ENCODE results near the gene CRYGC. TPM values are rescaled to one million over a fixed set of nuclear protein-coding genes. Genes with fewer than 3 reads are reported as not detected.
"Not testable (repeated sequence)": the region's sequence is repeated elsewhere in the genome, so short reads cannot be mapped to it uniquely, and the experiment has no call there.

Gene CRYGC
- polyA plus RNA-seq, 3 donors: not detected

DNA sequence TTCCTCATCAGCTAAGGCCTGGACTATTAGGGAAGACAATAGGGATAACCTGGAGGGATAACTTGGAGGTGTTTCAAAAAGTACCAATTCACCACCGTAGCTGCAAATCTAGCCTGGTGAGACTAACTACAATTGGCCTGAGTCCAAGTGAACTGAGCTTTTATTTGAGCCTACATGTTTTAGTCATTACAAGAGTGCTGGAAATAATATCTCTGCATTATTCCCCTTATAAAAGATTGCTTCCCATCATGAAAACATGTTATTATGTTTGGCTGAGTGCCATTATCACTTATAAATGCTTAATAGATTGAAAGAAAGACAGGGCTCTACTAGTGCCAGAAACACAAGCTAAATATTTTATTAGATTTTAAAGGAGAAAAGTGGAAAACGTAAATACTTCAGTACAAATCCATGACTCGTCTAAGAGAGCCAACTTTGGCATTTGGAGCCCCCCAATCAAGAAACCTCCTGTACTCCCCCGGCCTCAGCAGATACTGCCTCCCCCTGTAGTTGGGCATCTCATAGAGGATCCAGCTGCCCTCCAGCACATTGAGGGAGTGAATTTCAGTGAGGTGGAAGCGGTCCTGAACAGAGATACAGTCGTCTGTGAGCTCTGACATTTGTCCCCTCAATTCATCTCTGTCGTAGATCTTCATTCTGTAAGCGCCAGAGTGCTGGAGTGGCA lies 12.8 kb upstream of the CRYGC start:
- WGBS, 3 donors: 48 to 58% (median 50%) methylated on average over 8 of the region's 8 CpGs
- no peak overlapping the region for H3K27ac ChIP-seq (ENCODE audit: low read depth, low read length)

DNA sequence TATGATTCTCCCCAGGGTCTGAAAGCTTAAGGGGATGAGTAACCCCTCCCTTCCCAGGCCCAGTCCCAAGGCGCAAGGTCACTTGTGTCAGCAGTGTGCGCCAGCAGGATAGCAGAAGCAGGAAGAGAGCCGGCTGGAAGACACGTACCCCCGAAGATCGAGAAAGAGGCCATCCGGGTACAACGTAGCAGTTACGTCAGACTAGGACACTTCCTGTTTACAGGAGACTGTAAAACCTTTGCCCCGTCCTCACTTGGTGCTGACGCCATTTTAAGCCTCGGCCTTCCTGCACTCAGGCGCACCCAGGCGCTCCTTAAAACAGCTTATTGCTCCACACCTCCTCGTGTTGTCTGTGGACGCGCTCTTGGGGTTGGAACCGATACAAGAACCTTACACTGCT lies 9.8 kb upstream of the CRYGC start:
- 78 to 88% (median 83%) methylated on average over 18 of the region's 18 CpGs for WGBS, 3 donors
- H3K27ac ChIP-seq (ENCODE audit: low read depth, low read length): no peak overlapping the region

DNA sequence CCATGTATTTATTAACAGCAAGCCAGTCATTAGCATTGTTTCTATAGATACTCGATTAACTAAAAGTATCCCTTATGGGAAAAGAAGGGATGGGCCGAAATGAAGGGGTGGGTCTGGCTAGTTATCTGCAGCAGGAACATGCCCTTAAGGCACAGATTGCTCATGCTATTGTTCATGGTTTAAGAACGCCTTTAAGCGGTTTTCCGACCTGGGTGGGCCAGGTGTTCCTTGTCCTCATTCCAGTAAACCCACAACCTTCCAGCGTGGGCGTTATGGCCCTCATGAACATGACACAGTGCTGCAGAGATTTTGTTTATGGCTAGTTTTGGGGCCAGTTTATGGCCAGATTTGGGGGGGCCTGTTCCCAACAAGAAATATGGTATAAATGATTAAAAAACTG lies 8.7 kb upstream of the CRYGC start:
- not testable (repeated sequence) for H3K27ac ChIP-seq (ENCODE audit: low read depth, low read length)
- 94 to 100% (median 96%) methylated on average over 7 of the region's 7 CpGs for WGBS, 3 donors

DNA sequence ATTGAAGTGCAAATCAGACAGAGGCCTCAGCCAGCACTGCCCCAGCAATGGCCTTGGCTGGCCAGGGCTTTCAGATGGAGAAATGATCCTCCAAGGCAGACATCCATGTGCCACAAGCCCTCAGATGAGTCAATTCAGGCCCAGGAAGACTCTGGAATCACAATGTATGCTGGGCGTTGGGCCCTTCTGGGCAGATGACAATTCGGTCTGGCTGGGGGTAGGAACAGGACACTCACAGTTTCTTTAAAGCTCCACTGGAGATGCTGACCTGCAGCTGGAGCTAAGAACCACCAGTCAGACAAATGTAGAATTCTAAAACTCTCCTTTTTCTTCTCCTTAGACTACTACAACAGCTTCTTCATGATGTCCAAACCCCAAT lies 7.1 kb upstream of the CRYGC start:
- 90 to 100% (median 90%) methylated on average over 2 of the region's 2 CpGs for WGBS, 3 donors
- H3K27ac ChIP-seq (ENCODE audit: low read depth, low read length): no peak overlapping the region

DNA sequence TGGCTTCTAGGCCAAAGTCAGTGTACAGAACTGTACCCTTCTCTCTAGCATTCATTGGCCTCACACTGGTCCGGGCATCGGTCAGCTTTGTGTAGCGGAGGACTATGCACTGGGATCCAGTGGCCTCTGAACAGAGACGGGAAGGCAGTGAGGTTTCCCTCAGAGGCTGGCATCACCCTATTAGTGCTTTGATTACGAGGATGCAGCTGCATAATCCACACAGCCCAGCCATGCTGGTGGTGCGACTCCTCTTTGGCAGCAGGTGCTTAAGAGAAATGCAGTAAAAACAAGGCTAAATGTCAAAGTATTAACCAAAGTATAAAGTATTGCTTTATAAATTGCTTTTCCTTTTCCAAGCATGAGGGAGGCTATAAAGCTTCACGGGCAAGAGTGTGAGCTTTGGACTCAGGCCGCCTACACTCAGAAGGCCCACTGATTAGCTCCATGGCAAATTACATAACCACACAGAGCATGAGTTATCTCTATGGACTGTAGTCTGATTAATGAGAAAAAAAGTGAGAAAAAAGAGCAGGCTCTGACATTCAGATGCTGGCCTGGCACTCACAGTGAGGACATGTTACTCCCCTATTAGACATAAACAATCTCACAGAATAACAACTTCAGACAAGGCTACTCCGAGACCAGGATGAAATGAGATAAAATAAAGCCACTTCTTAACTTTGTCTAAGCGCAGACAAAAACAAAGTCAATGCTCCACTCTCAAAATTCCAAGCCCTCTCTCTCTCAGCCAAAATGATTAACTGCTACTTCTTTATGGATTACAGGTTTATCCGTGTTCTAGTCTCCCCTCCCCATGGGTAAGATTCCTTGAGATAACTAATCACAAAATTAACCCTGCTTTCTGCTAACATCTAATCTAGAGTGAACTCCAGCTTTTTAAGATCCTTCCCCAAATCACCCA lies 6.4 kb upstream of the CRYGC start:
- WGBS, 3 donors: 64 to 78% (median 75%) methylated on average over 11 of the region's 11 CpGs
- no peak overlapping the region for H3K27ac ChIP-seq (ENCODE audit: low read depth, low read length)

DNA sequence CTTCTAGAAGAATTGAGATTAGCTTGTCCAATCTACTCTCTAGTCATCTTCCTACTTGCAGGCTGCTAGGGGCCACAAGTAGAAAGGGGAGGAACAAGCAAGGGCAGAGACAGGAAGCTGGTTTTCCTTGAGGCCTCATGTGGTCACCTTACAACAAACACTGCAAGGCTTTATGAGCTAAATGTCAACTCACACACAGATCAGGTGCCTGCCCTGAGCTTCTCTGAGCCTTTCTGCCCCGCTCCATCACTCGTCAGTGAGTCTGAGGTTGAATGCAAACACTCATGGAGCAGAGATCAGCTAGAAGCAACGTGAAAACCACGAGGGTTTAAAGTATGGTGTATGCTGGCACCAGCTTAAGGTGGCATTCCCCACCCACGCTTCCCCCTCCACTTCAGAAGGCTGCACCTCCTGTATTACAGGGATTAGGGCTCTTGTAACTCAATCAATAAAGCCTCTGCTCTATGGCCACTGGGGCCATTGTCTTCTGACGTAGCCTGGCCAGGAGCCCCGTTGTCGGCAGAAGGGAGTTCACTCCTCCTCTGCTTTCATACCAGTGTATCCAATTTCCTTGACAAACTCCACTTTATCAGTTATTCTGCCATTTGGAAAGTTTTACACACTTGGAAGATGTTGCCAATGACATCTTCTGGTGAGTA lies 5.4 kb upstream of the CRYGC start:
- H3K27ac ChIP-seq (ENCODE audit: low read depth, low read length): no peak overlapping the region
- 33 to 52% (median 34%) methylated on average over 7 to 8 of the region's 8 CpGs for WGBS, 3 donors

DNA sequence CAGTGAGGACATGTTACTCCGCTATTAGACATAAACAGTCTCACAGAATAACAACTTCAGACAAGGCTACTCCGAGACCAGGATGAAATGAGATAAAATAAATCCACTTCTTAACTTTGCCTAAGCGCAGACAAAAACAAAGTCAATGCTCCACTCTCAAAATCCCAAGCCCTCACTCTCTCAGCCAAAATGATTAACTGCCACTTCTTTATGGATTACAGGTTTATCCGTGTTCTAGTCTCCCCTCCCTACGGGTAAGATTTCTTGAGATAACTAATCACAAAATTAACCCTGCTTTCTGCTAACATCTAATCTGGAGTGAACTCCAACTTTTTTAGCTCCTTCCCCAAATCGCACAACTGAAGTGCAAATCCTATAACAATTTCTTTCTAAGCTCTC lies 1.1 kb upstream of the CRYGC start:
- H3K27ac ChIP-seq (ENCODE audit: low read depth, low read length): no peak overlapping the region
- 48 to 78% (median 69%) methylated on average over 6 of the region's 6 CpGs for WGBS, 3 donors

DNA sequence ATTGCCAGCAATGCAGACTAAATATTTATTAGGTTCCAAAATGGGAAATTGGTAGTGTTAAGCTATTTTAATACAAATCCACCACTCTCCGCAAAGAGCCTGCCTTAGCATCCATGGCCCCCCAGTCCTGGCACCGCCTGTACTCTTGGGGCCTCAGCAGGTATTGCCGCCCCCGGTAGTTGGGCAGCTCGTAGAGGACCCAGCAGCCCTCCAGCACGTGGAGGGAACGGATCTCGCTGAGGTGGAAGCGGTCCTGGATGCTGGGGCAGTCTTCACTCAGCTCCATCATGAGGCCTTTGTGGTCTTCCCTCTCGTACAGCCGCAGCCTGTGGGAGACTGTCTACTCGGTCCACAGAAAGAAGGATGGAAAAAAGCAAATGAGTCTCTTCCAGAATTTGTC lies 1.5 kb downstream of the CRYGC start:
- 94 to 96% (median 95%) methylated on average over 12 of the region's 12 CpGs for WGBS, 3 donors
- no peak overlapping the region for H3K27ac ChIP-seq (ENCODE audit: low read depth, low read length)

DNA sequence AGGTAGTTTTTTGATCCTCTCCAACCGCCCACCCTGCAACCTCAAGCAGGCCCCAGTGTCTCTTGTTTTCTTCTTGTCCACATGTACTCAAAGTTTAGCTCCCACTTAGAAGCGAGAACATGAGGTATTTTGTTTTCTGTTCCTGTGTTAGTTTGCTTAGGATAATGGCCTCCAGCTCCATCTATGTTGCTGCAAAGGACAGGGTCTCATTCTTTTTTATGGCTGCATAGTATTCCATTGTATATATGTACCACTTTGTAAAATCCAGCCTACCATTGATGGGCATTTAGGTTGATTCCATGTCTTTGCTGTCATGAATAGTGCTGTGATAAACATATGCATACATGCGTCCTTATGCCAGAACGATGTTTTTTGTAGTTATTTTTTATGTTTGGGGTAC lies 2.5 kb downstream of the CRYGC start:
- H3K27ac ChIP-seq (ENCODE audit: low read depth, low read length): no peak overlapping the region
- 91 to 96% (median 95%) methylated on average over 4 of the region's 4 CpGs for WGBS, 3 donors

DNA sequence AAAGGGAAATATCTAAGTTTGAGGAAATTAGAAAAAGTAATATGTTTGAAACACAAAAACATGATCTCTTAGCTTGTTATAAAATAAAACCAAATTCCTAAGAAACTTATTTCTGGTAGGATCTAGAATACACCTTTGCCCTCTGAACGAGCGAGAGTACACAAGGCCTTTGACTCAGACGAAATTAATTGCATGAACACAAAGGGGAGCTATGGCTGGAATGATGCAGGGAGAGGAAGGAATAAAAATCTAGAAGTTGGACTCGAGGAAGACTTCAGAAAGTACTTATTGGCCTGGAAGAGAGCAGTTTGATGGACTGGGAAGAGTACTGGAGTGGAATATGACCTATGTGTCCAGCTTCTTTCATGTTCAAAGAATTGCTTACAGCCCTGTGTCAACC lies 4.4 kb downstream of the CRYGC start:
- WGBS, 3 donors: 72 to 87% (median 83%) methylated on average over 4 of the region's 4 CpGs
- H3K27ac ChIP-seq (ENCODE audit: low read depth, low read length): no peak overlapping the region

DNA sequence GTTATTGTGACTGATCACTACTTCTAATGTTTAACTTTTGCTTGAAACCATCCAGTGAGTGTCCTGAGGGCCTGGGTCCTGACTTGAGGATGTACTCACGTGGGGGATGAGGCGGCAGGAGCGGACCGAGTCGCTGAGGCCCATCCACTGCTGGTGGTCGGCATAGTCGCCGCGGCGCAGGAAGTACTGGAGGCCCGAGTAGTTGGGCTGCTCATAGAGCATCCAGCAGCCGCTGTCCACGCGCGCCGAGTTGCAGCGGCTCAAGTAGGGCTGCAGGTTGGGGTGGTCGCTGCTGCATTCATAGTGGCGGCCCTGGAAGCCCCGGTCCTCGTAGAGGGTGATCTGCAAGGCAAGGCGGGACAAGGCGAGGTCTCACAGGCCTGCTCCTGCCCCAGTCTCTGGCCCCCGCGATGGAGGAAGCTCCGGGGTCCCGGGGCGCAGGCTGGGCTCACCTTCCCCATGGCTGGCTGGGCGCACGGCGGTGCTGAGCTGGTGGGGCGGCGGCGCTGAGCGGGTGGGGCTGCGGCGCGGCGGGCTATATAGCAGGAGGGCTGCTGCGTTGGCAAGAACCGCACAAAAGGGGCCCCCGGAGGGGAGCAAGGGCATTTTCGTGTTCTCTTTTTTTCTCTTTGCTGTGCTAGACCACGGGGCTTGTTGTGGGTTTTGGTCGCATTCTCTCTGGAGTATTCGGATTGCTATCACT lies 5.5 kb downstream of the CRYGC start, which contains the start of gene CRYGD:
CRYGD (minus strand) TSS at position 512 of the 703 bp plus-strand sequence; CDS start at position 461, 51 bp downstream.
- WGBS, 3 donors: 4 to 18% (median 7%) methylated on average over 43 to 46 of the region's 46 CpGs
- H3K27ac ChIP-seq (ENCODE audit: low read depth, low read length): not testable (repeated sequence)

DNA sequence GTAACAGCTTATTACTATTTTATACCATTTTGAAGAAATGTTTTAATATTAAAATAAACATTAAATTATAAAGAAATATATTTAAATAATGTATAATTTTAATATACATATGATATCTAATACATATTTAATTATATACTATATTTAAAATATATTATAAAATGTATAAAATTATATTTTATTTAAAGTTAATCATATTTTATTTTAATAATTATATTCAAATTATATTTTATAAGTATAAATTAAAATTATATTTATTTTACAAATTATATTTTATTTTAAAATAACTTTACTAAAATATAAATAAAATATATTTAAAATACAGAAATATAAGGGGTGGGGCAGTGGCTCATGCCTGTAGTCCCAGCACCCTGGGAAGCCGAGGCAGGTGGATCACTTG lies 7.4 kb downstream of the CRYGC start:
- WGBS, 3 donors: 95 to 97% (median 97%) methylated on average over 1 of the region's 1 CpG
- H3K27ac ChIP-seq (ENCODE audit: low read depth, low read length): no peak overlapping the region

DNA sequence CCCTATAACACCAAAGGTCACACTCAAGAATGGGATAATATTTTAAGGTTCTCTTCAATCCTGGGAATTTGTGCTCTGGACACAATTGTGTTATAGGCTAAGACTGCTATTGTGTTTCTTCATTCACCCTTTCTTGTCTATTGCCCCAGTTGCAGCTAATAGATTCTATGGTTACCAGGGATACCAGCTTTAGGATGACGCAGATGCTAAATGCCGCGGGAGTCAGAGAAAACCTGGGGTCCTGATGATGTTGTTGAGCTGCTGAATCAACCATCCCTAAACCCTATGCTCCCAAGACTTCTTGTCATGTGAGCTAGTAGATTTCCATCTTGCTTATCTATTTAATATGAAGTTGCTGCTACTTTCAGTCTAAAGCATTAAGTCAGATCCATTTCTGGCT lies 10.7 kb downstream of the CRYGC start:
- no peak overlapping the region for H3K27ac ChIP-seq (ENCODE audit: low read depth, low read length)
- 96 to 98% (median 96%) methylated on average over 3 of the region's 3 CpGs for WGBS, 3 donors

DNA sequence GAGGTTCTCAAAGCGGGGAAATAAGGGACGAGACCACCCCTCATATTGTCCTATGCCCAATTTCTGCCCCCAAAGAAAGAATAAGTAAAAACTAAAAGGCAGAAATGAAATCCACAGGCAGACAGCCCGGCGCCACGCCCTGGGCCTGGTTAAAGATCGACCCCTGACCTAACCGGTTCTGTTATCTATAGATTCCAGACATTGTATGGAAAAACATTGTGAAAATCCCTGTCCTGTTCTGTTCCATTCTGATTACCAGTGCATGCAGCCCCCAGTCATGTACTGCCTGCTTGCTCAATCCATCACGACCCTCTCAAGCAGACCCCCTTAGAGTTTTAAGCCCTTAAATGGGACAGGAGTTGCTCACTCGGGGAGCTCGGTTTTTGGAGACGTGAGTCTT lies 12.2 kb downstream of the CRYGC start:
- not testable (repeated sequence) for H3K27ac ChIP-seq (ENCODE audit: low read depth, low read length)
- WGBS, 3 donors: 74 to 96% (median 92%) methylated on average over 11 of the region's 11 CpGs

DNA sequence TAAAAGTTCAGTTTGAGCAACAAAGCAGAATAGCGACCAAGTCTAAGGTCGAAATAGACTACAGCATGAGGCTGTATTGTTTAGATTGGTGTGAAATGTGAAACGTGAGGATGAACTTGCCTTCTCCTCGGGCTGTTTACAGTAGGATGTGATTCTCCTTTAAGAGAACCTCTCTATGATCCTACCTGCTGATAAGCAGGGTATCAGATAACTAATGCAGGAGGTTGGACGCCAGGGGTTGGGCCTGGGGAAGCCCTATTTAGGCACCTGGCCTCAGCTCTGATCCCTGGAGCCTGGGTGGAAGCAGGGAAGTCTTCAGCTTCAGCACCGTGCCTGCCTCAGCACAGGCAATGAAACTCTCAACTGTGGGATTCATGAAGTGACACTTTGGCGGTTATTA lies 16.7 kb downstream of the CRYGC start:
- no peak overlapping the region for H3K27ac ChIP-seq (ENCODE audit: low read depth, low read length)
- WGBS, 3 donors: 58 to 65% (median 59%) methylated on average over 7 of the region's 7 CpGs

DNA sequence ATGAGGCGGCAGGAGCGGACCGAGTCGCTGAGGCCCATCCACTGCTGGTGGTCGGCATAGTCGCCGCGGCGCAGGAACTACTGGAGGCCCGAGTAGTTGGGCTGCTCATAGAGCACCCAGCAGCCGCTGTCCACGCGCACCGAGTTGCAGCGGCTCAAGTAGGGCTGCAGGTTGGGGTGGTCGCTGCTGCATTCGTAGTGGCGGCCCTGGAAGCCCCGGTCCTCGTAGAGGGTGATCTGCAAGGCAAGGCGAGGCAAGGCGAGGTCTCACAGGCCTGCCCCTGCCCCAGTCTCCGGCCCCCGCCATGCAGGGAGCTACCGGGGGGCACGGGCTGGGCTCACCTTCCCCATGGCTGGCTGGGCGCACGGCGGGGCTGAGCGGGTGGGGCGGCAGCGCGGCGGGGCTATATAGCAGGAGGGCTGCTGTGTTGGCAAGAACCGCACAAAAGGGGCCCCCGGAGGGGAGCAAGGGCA lies 17.3 kb downstream of the CRYGC start:
- H3K27ac ChIP-seq (ENCODE audit: low read depth, low read length): not testable (repeated sequence)
- 18 to 35% (median 23%) methylated on average over 33 to 35 of the region's 36 CpGs for WGBS, 3 donors

DNA sequence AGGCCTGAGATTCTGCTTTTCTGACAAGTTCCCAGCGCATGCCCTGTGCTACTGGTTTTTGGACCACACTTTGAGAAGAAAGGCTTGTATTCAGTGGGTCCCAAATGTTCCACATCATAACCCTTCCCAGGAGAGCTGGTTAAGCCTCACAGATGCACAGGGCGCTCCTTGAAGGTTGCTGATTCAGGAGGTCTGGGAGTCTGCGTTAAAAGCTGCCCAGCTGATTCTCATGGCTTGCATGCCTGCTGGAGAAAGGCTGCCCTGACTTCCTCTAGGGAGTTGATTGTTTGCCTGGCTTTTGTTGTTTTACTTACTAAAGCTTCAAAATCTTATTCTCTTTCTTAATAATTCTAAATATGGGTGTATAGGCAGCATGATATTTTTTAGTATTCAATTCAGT lies 26.0 kb downstream of the CRYGC start:
- no peak overlapping the region for H3K27ac ChIP-seq (ENCODE audit: low read depth, low read length)
- 81 to 92% (median 82%) methylated on average over 3 of the region's 3 CpGs for WGBS, 3 donors

All from adipose tissue (tissue), 3 donors.